Measurements from ENCODE around the gene SPTLC3.

Gene SPTLC3

GRCh38 chr20:12984863-12985262, 23.9 kb upstream of the SPTLC3 start:
- H3K27ac ChIP-seq (replicated peaks): no peak overlapping the region
- peaks cover 2% of the 10 kb centered on the region for H3K27me3 ChIP-seq (ENCODE audit: insufficient read depth, poor library complexity, severe bottlenecking)
- H3K4me3 ChIP-seq (replicated peaks; ENCODE audit: insufficient read depth, low read length): no peak overlapping the region
- TF ChIP-seq GABPA (IDR thresholded peaks at IDR 0.05; ENCODE audit: low read depth) (no peak), POLR2AphosphoS5 (IDR thresholded peaks at IDR 0.05; ENCODE audit: low read depth) (no peak), SPI1 (IDR thresholded peaks at IDR 0.05; ENCODE audit: borderline replicate concordance, low read depth) (no peak)
- TF ChIP-seq, protein P1, sequence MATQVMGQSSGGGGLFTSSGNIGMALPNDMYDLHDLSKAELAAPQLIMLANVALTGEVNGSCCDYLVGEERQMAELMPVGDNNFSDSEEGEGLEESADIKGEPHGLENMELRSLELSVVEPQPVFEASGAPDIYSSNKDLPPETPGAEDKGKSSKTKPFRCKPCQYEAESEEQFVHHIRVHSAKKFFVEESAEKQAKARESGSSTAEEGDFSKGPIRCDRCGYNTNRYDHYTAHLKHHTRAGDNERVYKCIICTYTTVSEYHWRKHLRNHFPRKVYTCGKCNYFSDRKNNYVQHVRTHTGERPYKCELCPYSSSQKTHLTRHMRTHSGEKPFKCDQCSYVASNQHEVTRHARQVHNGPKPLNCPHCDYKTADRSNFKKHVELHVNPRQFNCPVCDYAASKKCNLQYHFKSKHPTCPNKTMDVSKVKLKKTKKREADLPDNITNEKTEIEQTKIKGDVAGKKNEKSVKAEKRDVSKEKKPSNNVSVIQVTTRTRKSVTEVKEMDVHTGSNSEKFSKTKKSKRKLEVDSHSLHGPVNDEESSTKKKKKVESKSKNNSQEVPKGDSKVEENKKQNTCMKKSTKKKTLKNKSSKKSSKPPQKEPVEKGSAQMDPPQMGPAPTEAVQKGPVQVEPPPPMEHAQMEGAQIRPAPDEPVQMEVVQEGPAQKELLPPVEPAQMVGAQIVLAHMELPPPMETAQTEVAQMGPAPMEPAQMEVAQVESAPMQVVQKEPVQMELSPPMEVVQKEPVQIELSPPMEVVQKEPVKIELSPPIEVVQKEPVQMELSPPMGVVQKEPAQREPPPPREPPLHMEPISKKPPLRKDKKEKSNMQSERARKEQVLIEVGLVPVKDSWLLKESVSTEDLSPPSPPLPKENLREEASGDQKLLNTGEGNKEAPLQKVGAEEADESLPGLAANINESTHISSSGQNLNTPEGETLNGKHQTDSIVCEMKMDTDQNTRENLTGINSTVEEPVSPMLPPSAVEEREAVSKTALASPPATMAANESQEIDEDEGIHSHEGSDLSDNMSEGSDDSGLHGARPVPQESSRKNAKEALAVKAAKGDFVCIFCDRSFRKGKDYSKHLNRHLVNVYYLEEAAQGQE (IDR thresholded peaks at IDR 0.05; ENCODE audit: insufficient replicate concordance, low read depth): no peak
- TF ChIP-seq, protein P2, sequence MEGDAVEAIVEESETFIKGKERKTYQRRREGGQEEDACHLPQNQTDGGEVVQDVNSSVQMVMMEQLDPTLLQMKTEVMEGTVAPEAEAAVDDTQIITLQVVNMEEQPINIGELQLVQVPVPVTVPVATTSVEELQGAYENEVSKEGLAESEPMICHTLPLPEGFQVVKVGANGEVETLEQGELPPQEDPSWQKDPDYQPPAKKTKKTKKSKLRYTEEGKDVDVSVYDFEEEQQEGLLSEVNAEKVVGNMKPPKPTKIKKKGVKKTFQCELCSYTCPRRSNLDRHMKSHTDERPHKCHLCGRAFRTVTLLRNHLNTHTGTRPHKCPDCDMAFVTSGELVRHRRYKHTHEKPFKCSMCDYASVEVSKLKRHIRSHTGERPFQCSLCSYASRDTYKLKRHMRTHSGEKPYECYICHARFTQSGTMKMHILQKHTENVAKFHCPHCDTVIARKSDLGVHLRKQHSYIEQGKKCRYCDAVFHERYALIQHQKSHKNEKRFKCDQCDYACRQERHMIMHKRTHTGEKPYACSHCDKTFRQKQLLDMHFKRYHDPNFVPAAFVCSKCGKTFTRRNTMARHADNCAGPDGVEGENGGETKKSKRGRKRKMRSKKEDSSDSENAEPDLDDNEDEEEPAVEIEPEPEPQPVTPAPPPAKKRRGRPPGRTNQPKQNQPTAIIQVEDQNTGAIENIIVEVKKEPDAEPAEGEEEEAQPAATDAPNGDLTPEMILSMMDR (IDR thresholded peaks at IDR 0.05; ENCODE audit: insufficient read depth, low read length): no peak
- no peak for DNase-seq (ENCODE audit: low read depth in 1 of 2, low spot score in 1 of 2)

DNA sequence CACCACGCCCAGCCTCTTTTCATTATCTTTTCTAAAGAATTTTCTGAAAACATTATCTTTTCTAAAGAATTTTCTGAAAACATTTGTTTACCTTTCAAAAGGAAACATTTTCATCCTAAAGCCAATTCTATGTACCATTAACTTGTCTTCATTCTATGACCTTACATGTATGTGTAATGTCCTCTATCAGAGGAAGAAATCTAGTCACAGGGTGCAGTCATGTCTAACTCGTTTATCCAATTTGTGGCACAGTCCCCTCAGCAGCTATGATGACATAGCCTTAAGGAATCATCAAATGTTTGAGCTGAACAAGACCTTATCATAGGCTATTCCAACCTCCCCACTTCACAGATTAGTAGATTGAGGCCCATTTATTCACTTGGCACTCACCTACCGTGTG, 21.5 kb upstream of the SPTLC3 start:
- TF ChIP-seq POLR2AphosphoS5 (IDR thresholded peaks at IDR 0.05; ENCODE audit: low read depth): no peak
- TF ChIP-seq, protein P1 (IDR thresholded peaks at IDR 0.05; ENCODE audit: insufficient replicate concordance, low read depth): no peak
- TF ChIP-seq SPI1 (IDR thresholded peaks at IDR 0.05; ENCODE audit: borderline replicate concordance, low read depth): no peak
- TF ChIP-seq GABPA (IDR thresholded peaks at IDR 0.05; ENCODE audit: low read depth): no peak
- TF ChIP-seq, protein P2 (IDR thresholded peaks at IDR 0.05; ENCODE audit: insufficient read depth, low read length): no peak
- no peak overlapping the region for H3K27ac ChIP-seq (replicated peaks)
- no peak for DNase-seq (ENCODE audit: low read depth in 1 of 2, low spot score in 1 of 2)
- H3K27me3 ChIP-seq (ENCODE audit: insufficient read depth, poor library complexity, severe bottlenecking): peaks cover 2% of the 10 kb centered on the region
- no peak overlapping the region for H3K4me3 ChIP-seq (replicated peaks; ENCODE audit: insufficient read depth, low read length)

DNA sequence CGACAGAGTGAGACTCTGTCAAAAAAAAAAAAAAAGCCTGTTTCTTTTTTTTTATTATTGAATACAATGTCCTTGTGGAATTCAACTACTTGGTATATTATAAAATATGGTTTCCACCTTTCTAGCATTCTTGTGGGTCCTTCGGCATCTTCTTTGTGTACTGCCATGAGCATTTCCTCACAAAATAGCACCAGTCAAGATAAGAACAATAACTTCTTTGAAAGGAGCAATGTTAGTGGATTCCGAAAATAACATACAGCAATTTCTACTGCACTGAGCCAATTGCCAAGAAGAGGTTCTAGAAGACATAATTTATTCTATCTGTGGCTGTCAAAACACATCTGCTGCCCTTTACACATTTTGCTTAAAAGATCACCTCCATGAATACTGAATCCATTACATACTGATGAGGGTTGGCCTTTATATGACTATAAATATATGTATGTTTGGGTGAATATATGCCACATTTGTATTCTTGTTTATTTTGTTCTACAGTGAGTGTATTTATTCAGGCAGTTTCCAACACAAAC, 19.1 kb upstream of the SPTLC3 start:
- Histone ChIP-seq H3K4me3 (replicated peaks; ENCODE audit: insufficient read depth, low read length) (no peak overlapping the region), H3K27ac (replicated peaks) (no peak overlapping the region)
- no peak for TF ChIP-seq SPI1 (IDR thresholded peaks at IDR 0.05; ENCODE audit: borderline replicate concordance, low read depth)

DNA sequence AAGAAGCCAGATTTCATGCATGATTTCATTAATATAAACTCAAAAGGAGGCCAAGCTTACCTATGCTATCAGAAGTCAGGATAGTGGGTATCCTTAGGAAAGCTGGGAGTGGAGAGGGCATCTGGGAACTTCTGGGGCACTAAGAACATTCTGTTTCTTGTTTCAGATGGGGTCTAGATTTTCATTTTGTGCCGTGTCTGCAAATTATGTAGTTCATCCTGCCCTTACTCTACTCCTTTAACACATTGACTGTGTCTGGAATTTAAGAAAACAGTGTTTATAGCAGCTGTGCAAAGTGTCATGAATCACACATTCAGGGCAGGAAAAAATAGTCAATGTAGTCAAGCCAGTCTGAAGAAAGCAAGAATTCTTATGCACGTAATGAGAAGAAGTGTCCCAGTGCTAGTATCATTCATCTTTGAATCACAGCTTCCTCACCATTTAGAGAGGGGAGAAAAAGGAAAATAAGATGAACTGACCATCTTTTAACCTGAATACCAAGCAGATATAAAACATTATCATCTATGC, 11.6 kb upstream of the SPTLC3 start:
- Histone ChIP-seq H3K4me3 (replicated peaks; ENCODE audit: insufficient read depth, low read length) (no peak overlapping the region), H3K27ac (replicated peaks) (no peak overlapping the region), H3K27me3 (ENCODE audit: insufficient read depth, poor library complexity, severe bottlenecking) (no peaks in the 10 kb centered on the region)
- no peak for DNase-seq (ENCODE audit: low read depth in 1 of 2, low spot score in 1 of 2)
- TF ChIP-seq SPI1 (IDR thresholded peaks at IDR 0.05; ENCODE audit: borderline replicate concordance, low read depth) (no peak), POLR2AphosphoS5 (IDR thresholded peaks at IDR 0.05; ENCODE audit: low read depth) (no peak), GABPA (IDR thresholded peaks at IDR 0.05; ENCODE audit: low read depth) (no peak)
- TF ChIP-seq, protein P1 (IDR thresholded peaks at IDR 0.05; ENCODE audit: insufficient replicate concordance, low read depth): no peak
- TF ChIP-seq, protein P2 (IDR thresholded peaks at IDR 0.05; ENCODE audit: insufficient read depth, low read length): no peak

More for the DNA sequence above, 19.1 kb upstream of the SPTLC3 start:
- H3K27me3 ChIP-seq (ENCODE audit: insufficient read depth, poor library complexity, severe bottlenecking): peaks cover 2% of the 10 kb centered on the region
- DNase-seq (ENCODE audit: low read depth in 1 of 2, low spot score in 1 of 2): no peak

All from HL-60 (cell line).